OCI-LY3 (cell line): ENCODE measurements around the gene CAPN14.

ENCODE experiments used
- CTCF ChIP-seq: fragments of 200-600, 300-600 bp; sonication (generic); IDR thresholded peaks from 2 replicates; pipeline ENCODE4 v1.5.1; 2014; ENCODE audit warnings: antibody characterized with exemption, low read length, low read depth
- EZH2phosphoT487 ChIP-seq: fragments of 200-600 bp; shearing (Covaris generic); IDR thresholded peaks from 2 replicates; pipeline ENCODE4 v1.6.1; 2018; ENCODE audit warnings: antibody characterized with exemption, mixed run types, low read depth

GRCh38 chr2:31235504-31235902, 18.2 kb upstream of the CAPN14 start:
- TF ChIP-seq CTCF (no peak), EZH2phosphoT487 (no peak)
